GM23248 (cell line): Measurements from ENCODE around the gene SOX10.

Experiments used
- EZH2 ChIP-seq: fragments of 200-600 bp; sonication (generic); IDR thresholded peaks from 2 replicates; pipeline ENCODE4 v1.6.1; 2018; ENCODE audit warnings: antibody characterized with exemption, mild to moderate bottlenecking; ENCODE audit not compliant: insufficient read depth, poor library complexity, severe bottlenecking
- EZH2phosphoT487 ChIP-seq: fragments of 200-600 bp; sonication (generic); IDR thresholded peaks from 2 replicates; pipeline ENCODE4 v1.6.1; 2018; ENCODE audit warnings: antibody characterized with exemption, moderate library complexity, mild to moderate bottlenecking, low read depth; ENCODE audit not compliant: insufficient read depth

DNA sequence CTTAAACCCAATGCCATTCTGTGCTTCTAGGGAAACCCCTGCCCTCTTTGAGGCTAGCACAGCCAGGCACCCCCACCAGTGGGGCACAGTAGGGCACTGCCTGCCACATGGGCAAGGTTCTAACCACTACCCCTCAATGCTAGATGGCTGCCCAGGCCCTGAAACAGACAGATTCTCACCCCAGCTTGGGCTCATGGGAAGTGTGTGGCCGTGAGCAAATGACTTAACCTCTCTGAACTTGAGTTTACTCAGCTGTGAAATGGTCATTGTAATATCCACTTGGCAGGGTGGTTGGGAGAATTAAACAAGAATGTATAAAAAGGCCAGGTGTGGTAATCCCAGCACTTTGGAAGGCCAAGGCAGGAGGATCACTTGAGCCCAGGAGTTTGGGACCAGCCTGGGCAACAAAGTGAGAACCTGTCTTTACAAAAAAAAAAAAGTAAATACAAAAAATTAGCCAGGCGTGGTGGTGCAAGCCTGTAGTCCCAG is 53.4 kb downstream of the SOX10 start:
- no peak for TF ChIP-seq EZH2
- TF ChIP-seq EZH2phosphoT487, result no peak
